IPS-NIHi11 (cell line): ENCODE results near the gene NFATC1.

Experiments used
- DNase-seq: peaks from one replicate; pipeline ENCODE4 v3.0.0; 2012; ENCODE audit warnings: mixed read lengths, low spot score

NFATC1 gene

DNA sequence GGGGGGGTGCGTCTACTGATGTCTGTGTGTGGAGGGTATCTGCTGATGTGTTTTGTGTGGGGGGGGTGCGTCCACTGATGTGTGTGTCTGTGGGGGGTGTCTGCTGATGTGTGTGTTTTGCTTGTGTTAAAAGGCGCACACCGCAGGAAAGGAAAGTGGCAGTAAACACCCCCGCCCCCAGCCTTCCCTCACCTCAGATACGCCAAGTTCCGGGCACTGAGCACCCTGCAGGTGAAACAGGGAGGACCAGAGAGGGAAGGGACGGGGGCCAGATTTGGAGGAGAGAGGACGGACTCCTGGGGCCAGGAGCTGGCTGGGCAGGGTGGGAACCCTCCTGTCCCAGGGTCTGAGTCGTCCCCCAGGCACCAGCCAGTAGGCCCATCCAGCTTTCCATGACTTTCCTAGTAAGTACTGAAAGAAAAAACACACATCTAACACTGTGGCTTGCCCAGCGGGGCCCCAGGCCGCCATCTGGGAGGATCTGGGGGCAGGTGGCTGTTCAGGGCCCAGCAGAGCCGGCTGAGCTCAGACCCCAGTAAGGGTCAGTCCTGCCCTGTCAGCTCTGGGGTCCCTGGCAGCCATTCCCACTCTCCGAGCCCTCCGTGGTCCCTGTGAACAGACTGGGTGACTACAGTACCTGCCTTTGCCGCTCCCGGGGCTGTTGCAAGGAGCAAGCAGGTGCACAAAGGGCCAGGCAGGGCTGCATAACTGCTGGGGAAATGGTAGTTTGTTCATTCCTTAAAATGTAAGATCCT, 126.9 kb downstream of the NFATC1 start:
- DNase-seq = no peak

DNA sequence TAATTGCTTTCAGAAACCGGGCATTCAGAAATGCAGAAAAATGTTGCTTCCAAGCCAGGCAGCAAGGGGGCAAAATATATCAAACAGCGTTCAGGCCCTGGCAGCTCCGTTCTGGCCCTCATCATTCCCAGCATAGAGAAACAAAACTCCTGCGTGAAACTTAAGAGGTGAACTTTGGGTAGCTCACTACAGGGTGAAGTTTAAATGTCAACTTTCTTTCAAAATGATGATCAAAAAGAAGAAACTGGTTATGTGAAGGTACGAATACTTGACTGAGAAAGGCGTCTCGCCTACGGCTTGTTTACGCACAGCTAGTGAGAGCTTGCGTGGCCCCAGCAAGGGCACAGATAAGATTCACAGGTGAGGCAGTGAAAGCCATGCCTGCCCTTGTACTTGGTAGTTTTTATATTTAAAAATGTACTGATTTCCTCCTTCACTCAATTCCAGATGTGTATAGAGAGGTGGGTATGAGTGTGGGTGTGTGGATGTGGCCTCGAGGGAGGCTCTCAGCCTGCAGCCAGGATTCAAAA, 127.5 kb downstream of the NFATC1 start:
- no peak for DNase-seq

DNA sequence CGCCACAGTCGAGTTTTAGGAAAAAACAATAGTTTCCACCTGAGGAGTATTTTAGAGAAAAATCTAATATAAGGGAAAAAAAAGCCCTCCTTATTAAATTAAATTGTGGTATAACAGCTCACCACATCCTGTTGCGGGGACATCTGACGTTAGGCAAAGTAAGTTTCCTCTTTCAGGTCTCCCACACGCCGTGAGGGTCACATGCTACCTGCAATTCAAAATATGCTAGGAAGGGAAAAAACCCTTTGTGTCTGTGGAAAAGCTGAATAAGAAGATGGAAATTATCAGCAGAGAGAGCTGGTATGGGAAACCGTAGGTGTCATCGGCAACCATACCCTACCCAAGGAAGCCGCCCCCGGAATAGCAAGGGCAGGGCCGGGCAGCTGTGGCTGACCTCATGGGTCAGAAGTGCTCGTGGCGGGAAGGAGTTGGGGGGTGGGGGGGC, 128.0 kb downstream of the NFATC1 start:
- DNase-seq = no peak

DNA sequence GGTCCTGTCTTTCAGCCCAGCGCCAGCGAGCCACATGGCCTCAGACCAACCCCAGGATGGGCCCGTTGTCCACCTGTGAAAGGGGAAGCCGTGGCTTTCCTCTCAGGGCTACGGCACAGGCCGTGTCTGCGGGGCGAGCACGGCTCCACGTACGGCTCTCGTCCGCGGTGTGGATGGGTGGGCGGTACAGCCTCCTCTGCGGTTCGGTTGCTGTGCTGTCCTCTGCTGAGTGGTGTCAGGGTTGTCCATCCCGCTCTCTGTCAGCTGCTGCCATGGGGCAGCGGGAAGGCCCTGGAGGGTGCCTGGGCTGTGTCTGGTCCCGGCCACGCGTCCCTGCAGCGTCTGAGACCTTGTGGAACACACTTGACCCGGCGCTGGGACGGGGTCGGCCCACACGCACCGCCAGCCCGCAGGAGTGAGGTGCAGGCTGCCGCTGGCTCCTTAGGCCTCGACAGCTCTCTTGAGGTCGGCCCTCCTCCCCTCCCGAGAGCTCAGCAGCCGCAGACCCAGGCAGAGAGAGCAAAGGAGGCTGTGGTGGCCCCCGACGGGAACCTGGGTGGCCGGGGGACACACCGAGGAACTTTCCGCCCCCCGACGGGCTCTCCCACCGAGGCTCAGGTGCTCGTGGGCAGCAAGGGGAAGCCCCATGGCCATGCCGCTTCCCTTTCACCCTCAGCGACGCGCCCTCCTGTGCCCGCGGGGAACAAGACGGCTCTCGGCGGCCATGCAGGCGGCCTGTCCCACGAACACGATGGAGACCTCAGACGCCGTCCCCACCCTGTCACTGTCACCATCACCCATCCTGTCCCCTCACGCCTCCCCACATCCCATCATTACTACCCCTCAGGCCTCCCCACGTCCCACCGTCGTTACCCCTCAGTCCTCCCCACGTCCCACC, 128.7 kb downstream of the NFATC1 start:
- DNase-seq = no peak

DNA sequence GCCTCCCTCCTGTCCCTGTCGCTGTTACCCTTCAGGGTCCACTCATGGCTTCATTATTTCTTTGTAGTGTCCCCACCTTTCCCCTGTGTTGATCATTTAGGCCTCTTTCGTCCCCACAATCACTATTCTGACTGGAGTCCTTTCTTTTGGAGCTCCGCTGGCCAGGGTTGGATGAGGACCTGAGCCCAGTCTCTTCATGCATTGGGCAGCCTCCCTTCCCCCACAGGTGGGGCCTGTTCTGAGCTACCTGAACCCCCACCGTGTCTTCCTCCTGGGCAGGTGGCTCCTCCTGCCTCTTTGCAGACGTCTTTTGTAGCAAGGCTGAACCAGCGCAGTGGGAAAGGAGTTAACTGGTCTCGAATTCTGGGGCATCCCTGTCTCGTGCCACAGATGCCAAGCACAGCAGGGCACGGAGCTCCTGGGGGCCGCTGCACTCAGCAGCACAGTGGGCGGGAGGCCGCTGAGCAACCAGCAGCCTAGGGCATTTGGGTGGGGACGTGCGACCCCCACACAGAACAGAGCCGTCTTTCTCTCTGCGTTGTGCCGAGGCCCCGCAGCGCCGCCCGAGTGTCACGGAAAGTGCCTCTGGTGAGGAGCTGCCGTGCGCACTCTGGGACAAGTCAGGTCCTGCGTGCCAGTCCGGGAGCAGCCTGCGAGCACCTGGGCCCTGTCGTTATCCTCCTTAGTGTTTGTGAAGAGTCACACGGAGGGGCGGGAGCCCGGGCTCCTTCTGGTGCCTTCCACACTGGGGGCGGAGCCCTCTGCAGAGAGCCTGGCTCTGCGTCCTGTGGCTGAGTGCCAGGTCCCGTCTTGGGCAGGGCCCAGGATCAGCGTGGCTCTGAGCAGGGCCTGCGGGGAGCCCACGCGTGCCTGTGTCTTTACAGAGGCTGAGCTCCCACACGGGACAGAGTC, 130.1 kb downstream of the NFATC1 start:
- peak; percentile 75 for DNase-seq

DNA sequence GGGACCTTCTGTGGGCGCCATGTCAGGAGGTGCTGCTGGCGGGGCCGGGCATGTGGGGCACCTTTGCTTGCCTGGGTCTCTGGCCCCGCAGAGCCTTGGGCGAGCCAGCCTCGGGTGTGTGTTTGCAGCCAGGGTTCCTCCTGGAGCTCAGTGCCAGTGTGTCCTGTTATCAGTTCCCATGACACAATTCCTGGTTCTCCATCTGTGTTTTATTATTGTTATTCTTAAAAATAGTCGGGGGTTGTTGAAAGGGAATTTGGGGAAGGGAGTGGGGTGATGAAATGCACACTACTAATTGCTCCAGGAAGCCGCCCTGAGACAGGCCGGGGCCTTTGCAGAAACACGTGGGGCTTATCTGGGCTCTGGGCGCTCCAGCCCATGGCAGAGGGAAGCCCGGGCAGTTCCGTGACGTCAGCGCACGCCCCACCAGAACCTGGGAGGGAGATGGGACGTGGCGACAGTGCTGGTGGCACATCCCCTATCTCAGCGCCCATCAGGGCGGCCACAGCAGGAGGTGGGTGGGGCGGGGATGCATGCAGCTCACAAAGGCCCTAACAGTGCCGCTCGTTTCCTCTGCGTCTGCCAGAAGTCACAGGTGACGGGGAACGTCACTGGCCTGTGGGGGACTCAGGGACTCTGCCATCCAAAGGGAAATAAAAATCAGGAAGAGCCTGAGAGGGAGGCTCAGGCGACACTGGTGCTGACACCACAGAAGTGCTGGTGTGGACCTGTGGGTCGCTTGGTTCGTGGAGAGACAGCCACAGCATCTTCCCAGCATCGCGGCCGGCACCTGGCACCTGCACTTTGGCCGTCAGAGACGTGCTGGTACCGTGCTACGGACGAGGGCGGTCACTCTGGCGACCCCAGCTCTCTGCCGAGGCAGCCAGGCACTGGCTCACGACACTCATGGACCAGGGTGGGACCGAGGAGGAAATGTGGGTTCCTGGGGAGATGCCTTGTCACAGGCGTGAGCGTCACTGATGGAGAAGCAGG, 131.0 kb downstream of the NFATC1 start:
- DNase-seq = no peak

DNA sequence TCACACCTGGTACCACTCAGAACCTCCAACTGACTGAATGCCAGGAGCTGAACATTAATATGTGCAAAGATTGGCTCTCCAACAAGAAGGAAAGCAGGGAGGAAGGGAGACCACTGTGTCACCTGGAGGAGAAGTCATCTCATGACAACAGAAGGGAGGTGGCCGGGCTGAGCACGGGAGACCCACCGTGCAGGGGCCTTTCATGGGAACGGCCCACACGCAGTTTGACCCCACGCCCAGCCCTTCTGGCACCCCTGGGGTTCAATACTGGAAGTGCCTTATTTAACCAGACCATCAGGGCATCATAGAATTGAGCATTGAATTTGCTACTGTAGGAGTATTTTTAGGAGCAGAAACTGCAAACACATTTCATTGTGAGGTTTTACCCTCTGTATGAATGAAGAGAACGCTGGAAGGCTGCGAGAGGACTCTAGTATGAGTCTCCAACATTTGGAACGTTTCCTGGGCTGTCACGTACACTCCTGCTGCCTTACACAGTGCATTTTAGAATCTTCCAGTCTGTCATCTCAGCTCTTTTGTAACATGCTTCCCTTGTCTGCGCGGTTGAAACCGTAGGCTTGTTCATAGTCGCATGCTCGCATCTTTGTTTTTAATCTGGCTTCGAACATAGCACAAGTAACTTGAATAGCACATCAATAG, 132.1 kb downstream of the NFATC1 start:
- no peak for DNase-seq

DNA sequence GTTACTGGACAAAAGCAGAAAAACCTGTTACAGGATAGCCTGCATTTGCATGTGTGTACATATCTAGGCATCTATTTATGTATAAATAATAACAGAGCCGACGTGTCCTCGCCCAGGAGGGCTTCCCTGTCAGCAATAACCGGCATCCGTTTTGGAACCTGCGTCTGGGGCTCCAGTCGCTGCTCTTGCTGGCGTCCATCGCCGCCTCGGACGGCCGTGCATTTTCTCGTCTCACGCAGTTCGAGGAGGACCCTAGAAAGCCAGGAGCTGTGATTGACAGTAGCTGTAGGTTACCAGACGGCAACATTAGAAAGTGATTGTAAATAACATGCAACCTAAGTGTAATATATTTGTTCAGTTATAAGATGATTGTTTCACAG, 132.6 kb downstream of the NFATC1 start:
- no peak for DNase-seq

DNA sequence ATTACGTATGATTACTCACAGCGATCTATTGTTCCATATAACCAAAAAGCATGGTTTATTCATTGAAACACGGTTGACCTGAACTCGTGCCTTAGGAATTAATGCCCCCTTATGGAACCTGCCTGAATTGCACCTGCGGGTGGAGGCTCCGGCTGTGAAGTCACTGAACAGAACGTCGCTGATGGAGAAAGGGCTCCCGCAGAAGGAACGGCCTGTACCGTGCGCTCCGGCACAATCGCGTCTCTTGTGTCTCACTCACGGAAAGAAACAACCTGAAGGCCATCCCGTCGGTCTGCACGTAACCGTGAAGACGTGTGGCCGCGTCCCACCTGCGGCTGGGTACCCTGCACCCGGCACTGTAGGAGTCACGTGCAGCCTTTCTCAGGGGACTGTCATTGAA, 133.1 kb downstream of the NFATC1 start:
- peak; percentile 91 for DNase-seq

DNA sequence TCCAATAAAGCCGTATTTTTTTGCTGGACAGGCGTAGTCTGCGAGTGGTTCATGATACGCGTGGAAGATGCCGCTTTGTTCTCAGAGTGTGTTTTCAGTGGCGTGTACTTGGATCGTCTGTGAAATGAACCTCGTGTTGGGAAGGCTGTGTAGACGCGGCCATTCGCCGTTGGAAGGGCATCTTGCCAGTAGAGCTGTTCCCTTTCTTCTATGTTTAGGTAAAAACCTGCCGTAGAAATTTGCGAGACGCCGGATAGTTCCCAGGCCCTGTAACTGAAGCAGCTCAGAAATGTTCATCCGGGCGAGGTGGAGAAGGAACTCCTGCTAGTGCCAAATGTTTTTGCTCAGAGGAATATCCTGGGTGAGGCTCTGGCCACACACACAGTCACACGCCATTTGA, 133.6 kb downstream of the NFATC1 start:
- no peak for DNase-seq

DNA sequence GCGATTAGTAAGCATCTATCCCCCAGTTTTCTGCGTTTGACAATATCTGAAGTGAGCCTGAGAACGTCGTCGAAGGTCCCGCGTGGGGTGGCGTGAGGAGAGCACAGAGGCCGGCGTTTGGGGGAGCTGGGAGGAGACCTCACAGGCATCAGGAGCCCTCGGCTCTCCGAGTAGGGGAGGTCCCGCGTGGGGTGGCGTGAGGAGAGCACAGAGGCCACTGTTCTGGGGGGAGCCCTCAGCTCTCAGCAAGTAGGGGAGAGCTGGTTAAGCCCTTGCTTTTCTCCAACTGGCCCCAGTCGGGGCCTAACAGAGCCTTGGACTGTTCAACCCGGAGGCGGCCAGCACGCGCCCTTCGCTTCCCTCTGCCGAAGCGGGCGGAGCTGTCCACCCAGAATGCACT, 134.3 kb downstream of the NFATC1 start:
- no peak for DNase-seq

DNA sequence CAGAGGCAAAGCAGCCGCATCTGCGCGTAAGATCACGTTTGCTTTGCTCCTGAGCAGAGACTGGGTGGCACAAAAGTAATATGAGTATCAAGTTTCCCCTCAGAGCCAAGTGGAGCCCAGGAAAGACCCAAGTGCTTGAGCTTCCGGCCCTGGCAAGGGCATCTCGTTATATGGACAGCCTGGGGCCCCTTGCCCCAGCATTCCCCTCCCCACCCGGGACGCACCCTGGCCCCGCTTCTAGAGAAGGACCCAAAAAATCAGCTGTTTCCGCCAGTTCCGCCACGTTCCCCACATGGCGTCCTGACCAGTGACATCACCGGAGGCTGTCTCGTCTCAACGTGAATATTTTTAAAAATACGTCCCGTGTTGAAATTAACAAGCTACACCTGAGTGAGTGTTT, 135.1 kb downstream of the NFATC1 start:
- no peak for DNase-seq

DNA sequence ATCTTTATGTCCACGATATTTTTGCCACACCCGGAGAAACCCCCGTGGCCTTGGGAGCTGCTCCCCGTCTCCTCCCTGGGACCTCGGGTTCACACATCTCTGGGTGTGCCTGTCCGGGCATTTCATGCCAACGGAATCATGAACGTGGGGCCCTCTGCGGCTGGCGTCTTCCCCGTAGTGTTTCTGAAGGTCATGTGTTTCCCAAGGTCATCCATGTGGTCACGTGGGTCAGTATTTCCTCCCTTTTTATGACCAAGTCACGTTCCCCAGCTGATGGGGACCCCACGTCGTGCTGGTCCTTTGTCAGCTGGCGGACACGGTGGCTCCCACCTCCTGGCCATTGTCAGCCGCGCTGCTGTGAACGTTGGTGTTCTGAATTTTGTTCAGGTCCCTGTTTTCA, 135.7 kb downstream of the NFATC1 start:
- DNase-seq = no peak

DNA sequence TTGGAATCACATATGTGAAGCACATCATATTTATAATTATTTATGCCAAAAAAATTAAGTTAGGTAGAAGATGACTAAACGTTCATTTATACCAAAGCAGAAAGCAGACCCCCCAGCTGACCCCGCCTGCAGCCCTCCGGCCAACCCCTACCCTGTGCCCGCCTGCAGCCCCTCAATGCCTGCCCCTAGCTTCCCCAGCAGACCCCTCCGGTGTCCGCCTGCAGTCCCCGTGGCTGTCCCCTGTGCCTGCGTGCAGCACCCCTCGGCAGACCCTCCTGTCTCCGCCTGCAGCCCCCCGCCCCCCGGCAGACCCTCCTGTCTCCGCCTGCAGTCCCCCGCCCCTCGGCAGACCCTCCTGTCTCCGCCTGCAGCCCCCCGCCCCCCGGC, 136.2 kb downstream of the NFATC1 start:
- DNase-seq = no peak

DNA sequence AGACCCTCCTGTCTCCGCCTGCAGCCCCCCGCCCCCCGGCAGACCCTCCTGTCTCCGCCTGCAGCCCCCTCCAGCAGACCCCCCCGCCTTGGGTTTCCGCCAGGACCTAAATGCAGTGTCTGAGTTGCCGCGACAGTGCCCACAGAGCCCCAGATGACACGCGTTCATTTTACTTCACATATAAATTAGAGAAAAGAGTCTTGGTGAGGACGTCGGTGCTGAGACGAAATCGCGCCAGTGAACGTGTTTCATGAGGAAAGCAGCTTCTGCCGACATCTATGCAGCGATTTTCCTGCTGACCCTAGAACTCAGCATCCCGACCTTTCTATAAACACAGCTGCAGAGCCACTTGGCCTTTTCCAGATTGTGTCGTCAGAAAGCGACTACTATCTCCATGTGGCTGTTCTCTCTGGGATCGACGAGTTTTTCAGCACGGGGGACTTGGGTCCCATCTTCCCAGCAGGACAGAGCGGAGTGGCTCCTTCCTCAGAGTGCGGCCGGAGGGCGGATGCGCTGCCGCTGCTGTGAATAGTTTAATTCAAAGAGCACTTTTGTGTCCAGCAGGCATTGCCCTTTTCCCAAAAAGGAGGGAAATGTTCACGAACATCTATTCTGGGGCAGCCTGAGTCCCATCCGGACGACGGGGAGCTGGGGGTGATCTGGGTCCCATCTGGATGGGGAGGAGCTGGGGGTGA, 136.7 kb downstream of the NFATC1 start:
- no peak for DNase-seq

DNA sequence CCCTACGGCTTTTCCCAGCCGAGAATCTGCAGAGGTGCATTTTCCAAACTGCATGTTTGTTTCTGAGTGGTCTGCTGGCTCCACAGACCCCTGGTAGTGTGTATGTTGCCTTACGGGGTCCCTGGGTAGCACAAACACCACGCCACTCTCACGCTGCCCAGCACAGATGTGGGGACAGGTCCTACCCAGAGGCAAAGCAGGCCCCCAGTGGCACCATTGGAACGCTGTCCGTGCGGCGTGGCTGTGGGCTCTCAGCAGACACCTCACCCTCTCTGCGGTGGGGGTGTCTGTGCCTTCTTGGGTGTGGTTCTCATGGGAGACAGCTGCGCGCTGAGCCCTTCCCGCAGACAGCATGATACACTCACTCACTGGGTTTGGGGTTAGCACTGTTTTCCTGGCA, 137.4 kb downstream of the NFATC1 start:
- no peak for DNase-seq

DNA sequence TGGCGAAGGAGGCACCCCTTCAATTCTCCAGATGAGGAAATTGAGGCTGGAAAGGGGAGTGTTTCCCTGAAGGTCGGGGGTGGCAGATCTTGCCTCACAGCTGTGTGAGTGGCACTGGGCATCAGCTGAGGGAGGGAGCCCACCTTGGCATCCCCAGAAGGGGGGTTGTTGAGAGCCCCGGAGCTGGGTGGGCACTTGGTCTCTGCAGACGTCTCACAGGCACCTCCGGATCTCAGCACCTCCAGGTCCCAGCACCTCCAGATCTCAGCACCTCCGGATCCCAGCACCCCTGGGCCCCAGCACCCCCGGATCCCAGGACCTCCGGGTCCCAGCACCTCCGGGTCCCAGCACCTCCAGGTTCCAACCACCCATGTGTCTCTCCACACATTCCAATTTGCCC, 137.9 kb downstream of the NFATC1 start:
- no peak for DNase-seq

DNA sequence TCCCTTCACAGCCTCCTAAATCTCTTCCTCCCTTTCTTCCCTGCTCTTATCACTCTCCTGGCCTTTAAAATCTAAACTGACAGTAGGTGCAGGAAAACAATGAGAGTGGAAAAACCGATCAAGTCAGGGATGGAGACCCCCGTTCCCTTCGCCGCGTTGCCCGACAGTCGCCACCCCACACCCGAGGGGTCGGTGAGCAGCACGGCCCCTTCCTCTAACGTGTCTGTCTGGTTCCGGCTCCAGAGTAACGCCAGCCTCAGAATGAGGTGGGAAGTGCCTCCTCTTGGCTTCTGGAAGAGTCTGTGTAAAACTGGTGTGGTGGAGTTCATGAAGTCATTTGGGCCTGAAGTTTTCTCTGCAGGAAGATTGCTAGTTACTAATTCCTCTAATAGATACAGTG, 138.6 kb downstream of the NFATC1 start:
- DNase-seq = no peak

DNA sequence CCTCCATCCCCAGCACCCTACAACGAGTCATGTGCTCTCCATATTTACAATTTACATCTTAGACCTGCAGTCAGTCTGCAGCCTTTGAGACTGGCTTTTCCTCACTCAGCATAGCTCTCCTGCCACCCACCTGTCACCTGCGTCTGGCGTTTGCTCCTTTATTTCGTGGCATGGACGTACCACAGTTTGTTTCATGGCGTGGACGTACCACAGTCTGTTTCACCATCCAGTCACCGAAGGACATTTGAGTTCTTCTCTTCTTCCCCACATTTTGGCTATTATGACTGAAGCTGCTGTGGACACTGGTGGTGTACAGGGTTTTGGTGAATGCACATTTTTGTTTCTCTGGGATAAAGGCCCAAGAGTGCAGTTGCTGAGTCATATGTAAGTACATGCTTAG, 142.0 kb downstream of the NFATC1 start:
- DNase-seq = no peak

DNA sequence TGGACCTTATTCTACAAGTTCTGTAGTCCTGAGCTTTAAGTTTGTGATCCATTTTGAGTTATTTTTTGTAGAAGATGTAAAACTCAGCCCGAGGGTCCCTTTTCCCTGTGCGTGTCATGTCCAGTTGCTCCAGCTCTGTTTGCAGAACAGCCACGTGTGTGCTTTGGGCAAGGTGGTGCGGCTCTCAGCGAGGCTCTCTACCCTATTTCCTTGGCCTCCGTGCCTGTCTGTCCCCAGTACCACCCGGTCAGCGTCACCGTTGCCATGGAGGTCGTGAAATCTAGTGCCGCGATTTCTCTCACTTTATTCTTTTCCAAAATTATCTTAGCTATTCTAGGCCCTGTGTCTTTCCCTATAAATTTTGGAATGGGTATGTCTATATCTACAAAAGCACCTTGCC, 142.9 kb downstream of the NFATC1 start:
- DNase-seq = no peak
